Measurements from ENCODE around the gene MMAB. TPM values are rescaled to one million over a fixed set of nuclear protein-coding genes. Genes with fewer than 3 reads are reported as not detected.

The MMAB gene
- total RNA-seq, 4 donors from 2014 or later: 27.3 to 80.4 (median 30.9) TPM

DNA sequence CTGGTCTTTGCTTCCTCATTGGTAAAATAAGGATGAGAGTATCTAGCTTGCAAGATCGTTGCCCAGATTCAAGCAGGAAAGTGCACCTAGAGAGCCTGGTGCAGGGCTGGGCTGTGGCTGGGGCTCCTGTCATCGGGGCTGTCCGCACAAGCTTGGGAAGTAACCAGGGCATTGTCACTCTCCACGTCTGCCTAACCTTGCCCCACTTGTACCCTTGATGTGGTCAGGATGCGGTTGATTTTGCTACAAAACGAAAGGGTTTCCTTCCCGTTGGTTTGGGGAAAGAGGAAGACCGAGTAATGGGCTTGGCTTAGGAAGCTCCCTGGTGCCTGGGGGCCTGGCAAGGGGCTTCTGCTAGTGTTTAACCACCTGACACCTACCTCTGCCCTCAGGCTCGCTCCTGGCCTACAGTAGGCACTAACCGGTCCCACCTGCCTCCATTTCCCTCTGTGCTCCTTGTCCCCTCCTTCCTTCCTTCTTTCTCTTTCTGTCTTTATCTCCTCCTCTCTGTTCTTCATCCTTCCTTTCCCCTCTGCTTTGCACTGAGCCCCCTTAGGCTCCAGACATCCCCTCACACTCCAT, 22.1 kb upstream of the MMAB start:
- WGBS, 2 donors: 66 to 79% methylated on average over 10 of the region's 10 CpGs
- TF ChIP-seq, protein P1, sequence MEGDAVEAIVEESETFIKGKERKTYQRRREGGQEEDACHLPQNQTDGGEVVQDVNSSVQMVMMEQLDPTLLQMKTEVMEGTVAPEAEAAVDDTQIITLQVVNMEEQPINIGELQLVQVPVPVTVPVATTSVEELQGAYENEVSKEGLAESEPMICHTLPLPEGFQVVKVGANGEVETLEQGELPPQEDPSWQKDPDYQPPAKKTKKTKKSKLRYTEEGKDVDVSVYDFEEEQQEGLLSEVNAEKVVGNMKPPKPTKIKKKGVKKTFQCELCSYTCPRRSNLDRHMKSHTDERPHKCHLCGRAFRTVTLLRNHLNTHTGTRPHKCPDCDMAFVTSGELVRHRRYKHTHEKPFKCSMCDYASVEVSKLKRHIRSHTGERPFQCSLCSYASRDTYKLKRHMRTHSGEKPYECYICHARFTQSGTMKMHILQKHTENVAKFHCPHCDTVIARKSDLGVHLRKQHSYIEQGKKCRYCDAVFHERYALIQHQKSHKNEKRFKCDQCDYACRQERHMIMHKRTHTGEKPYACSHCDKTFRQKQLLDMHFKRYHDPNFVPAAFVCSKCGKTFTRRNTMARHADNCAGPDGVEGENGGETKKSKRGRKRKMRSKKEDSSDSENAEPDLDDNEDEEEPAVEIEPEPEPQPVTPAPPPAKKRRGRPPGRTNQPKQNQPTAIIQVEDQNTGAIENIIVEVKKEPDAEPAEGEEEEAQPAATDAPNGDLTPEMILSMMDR (IDR thresholded peaks at IDR 0.05): no peak
- TF ChIP-seq POLR2A (IDR thresholded peaks at IDR 0.05) (no peak), EP300 (IDR thresholded peaks at IDR 0.05) (no peak)
- Histone ChIP-seq H3K4me3 (no peak overlapping the region), H3K9me3 (no peaks in the 10 kb centered on the region), H3K27ac (no peak overlapping the region), H3K27me3 (no peaks in the 10 kb centered on the region), H3K36me3 (peaks cover 0 to 69% (median 3%) of the 10 kb centered on the region in 3 donors), H3K4me1 (peaks cover 0 to 13% (median 7%) of the 10 kb centered on the region in 4 donors)
- DNase-seq (ENCODE audit: low spot score in 2 of 2): no peak

DNA sequence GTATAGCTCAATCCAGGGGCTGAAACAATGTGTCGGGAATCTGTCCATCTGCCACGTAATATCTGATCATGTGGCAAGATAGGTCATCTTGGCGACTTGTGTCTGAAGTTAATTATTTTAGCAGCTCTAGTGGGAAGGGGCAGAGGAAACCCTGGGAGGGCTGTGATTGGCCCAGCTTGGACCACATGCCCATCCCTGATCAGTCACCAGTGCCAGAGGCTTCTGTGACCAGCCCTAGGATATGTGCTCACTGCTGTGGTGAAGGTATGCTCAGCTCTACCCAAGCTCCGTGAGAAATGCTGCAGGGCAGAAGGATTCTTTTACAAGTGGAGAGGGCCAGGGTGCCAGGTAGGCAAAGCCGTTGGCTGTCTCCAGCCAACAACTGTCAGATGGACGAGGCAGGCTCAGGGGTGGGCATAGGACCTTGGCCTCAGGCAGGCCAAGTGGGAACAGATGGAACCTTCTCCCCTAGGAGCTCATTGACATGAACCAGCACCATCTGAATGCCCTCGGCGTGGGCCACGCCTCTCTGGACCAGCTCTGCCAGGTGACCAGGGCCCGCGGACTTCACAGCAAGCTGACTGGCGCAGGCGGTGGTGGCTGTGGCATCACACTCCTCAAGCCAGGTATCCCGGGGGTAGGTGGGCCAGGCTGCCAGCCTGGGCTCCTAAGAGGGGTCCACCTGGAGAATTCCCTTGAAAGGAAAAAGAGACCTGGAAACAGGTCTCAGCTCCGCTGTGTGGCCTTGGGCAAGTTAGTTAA, 21.4 kb upstream of the MMAB start:
- no peak for DNase-seq (ENCODE audit: low spot score in 2 of 2)
- Histone ChIP-seq H3K36me3 (peaks cover 0 to 75% (median 3%) of the 10 kb centered on the region in 3 donors), H3K9me3 (no peaks in the 10 kb centered on the region), H3K27ac (no peak overlapping the region), H3K4me3 (no peak overlapping the region), H3K27me3 (no peaks in the 10 kb centered on the region), H3K4me1 (peaks cover 0 to 13% (median 7%) of the 10 kb centered on the region in 4 donors)
- TF ChIP-seq, protein P1 (IDR thresholded peaks at IDR 0.05): no peak
- TF ChIP-seq EP300 (IDR thresholded peaks at IDR 0.05) (no peak), POLR2A (IDR thresholded peaks at IDR 0.05) (no peak)
- 89 to 90% methylated on average over 15 of the region's 15 CpGs for WGBS, 2 donors

DNA sequence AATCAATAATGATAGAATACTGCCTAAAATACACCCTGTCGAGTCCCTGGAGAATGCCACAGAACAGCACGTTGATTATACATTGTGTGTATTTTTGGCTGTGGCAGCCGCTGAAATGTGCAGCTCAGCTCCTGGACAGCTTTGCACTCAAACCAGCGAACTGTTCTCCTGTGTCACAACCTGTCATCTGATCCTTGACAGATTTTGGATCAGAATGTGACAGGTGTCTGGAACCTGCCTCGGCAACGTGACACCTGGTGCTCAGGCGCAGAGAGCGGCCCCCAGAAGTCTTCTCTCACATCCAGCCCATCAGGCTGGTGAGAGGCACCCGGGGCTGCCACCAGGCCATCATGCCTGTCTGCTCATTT, 19.6 kb upstream of the MMAB start:
- Histone ChIP-seq H3K4me1 (peaks cover 0 to 7% (median 3%) of the 10 kb centered on the region in 4 donors), H3K9me3 (no peaks in the 10 kb centered on the region), H3K36me3 (peaks cover 0 to 94% (median 3%) of the 10 kb centered on the region in 3 donors), H3K4me3 (no peak overlapping the region), H3K27ac (no peak overlapping the region), H3K27me3 (no peaks in the 10 kb centered on the region)
- 72 to 82% methylated on average over 9 of the region's 9 CpGs for whole genome bisulfite sequencing, 2 donors
- DNase-seq (ENCODE audit: low spot score in 2 of 2): no peak
- TF ChIP-seq, protein P1 (IDR thresholded peaks at IDR 0.05): no peak
- TF ChIP-seq EP300 (IDR thresholded peaks at IDR 0.05) (no peak), POLR2A (IDR thresholded peaks at IDR 0.05) (no peak)

DNA sequence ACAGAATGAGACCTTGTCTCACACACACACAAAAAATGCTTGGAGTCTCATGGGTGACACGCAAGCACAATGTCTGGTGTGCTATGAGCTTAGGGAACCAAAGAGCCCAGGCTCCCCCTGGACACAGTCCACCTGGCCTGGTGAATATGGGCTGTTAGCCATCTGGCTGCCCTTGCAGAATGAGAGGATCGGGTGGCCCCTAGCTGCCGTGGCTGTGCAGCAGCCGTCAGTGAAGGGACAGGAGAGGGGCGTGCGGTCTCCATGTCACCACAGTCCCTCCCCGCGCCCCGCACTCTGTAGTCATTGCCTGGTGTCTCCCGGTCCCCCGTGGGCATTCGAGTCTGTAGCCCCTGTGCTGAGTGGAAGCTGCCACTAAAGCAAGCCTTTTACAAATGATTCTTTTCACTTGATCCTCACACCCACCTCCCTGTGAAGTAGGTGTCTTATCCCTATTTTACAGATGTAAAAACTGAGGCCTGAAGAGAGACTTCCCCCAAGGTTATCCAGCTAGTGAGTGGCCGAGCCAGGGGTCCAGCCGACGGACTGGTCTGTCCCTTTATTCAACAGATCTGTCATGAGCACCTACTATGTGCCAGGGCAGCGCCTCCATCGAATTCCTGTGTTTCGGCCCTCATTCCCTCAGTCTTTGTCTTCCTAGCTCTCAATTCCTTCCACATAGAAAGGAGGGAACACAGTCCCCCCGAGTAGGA, 19.0 kb upstream of the MMAB start:
- Histone ChIP-seq H3K4me3 (no peak overlapping the region), H3K4me1 (peaks cover 0 to 2% (median 0%) of the 10 kb centered on the region in 4 donors), H3K27ac (no peak overlapping the region), H3K9me3 (no peaks in the 10 kb centered on the region), H3K36me3 (peaks cover 0 to 99% (median 3%) of the 10 kb centered on the region in 3 donors), H3K27me3 (no peaks in the 10 kb centered on the region)
- DNase-seq (ENCODE audit: low spot score in 2 of 2): no peak
- 88 to 90% methylated on average over 18 to 19 of the region's 19 CpGs for WGBS, 2 donors
- TF ChIP-seq POLR2A (IDR thresholded peaks at IDR 0.05) (no peak), EP300 (IDR thresholded peaks at IDR 0.05) (no peak)
- TF ChIP-seq, protein P1 (IDR thresholded peaks at IDR 0.05): no peak

DNA sequence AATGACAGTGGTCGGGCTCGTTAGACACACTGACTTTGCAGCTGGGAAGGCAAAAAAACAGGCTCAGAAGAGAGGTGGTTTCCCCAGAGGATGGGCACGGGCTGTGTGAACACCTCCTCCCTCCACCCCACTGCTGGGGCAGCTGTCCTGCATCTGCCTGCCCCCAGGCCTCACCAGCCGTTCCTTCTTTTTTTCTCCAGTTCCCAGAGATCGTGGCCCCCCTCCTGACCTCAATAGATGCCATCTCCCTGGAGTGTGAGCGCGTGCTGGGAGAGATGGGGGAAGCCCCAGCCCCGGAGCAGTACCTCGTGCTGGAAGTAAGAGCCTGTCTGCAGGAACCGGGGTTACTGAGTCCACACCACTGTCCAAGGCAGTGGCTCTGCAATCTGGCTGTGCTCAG, 17.7 kb upstream of the MMAB start:
- 53 to 60% methylated on average over 10 of the region's 10 CpGs for WGBS, 2 donors
- peaks cover 0 to 99% (median 3%) of the 10 kb centered on the region in 3 donors for H3K36me3 ChIP-seq

More for the DNA sequence above, 17.7 kb upstream of the MMAB start:
- H3K4me1 ChIP-seq: no peaks in the 10 kb centered on the region
- no peaks in the 10 kb centered on the region for H3K27me3 ChIP-seq
- no peak overlapping the region for H3K4me3 ChIP-seq
- no peaks in the 10 kb centered on the region for H3K9me3 ChIP-seq
- no peak overlapping the region for H3K27ac ChIP-seq
- TF ChIP-seq POLR2A (IDR thresholded peaks at IDR 0.05) (no peak), EP300 (IDR thresholded peaks at IDR 0.05) (no peak)
- TF ChIP-seq, protein P1 (IDR thresholded peaks at IDR 0.05): no peak
- DNase-seq (ENCODE audit: low spot score in 2 of 2): no peak

Data from tibial nerve (tissue), 4 donors.